Gastrocnemius medialis (tissue), 4 donors: Measurements from ENCODE around the gene CHSY1. TPM values are rescaled to one million over a fixed set of nuclear protein-coding genes. Genes with fewer than 3 reads are reported as not detected.

ENCODE experiments used
- ATAC-seq, 2 donors: fragments of 150-250 bp; one replicate each; pipeline ENCODE4 v1.9.1; 2016
- DNase-seq, 2 donors: peaks; one replicate each; pipeline ENCODE4 v3.0.0-alpha.2; 2019
- H3K27ac ChIP-seq, 4 donors: fragments of 200-600 bp; sonication (generic); 1 replicate in 1 of 4; 2 replicates in 3 of 4; pipeline ENCODE4 v1.5.1; 2016 to 2018; ENCODE audit warnings: mild to moderate bottlenecking in 2 of 4, moderate library complexity in 1 of 4
- H3K27me3 ChIP-seq, 3 donors: fragments of 200-600 bp; sonication (generic) in 2 of 3; 1 replicate in 1 of 3; 2 replicates in 2 of 3; pipeline versions ENCODE4 v1.5.1 to v1.6.0; 2016 to 2019; ENCODE audit warnings: mild to moderate bottlenecking in 1 of 3, moderate library complexity in 1 of 3
- H3K36me3 ChIP-seq, 2 donors: fragments of 200-600 bp; sonication (generic) in 1 of 2; one replicate each; pipeline ENCODE4 v1.5.1; 2017 to 2018
- H3K4me1 ChIP-seq, 2 donors: fragments of 200-600 bp; sonication (generic) in 1 of 2; one replicate each; pipeline ENCODE4 v1.5.1; 2016 to 2017; ENCODE audit warnings: mild to moderate bottlenecking in 2 of 2
- H3K4me3 ChIP-seq, 4 donors: fragments of 200-600 bp; sonication (generic) in 3 of 4; 1 replicate in 1 of 4; 2 replicates in 3 of 4; pipeline ENCODE4 v1.5.1; 2016 to 2019; ENCODE audit warnings: mild to moderate bottlenecking in 2 of 4
- H3K9me3 ChIP-seq, 3 donors: fragments of 200-600 bp; sonication (generic) in 2 of 3; 1 replicate in 1 of 3; 2 replicates in 2 of 3; pipeline ENCODE4 v1.5.1; 2016 to 2019
- POLR2A ChIP-seq, 2 donors: fragments of 450-650 bp; IDR thresholded peaks; one replicate each; pipeline ENCODE4 v1.6.1; 2017; ENCODE audit warnings: antibody characterized with exemption in 2 of 2, mild to moderate bottlenecking in 2 of 2, moderate library complexity in 2 of 2
- in situ Hi-C, 4 donors: fragments of 200-750 bp; cut with MboI; loops; one replicate each; pipeline versions ENCODE4 v1.15.0 to v1.8.0; 2017; ENCODE audit warnings: low sequenced_read_pairs in 4 of 4
- intact Hi-C: fragments of 100-400 bp; cut with DNase I; formaldehyde crosslinking; loops from one replicate; pipeline ENCODE4 v1.15.1; 2023; ENCODE audit warnings: low total_unique reads
- total RNA-seq, 4 donors: library from RNA; depleted of rRNA; stranded (reverse); fragments of >200 nt; gene quantifications; one replicate each; pipeline versions ENCODE4 v1.1.0 to v1.2.3, GENCODE V29; 2016
- TF ChIP-seq, protein P1 (sequence below), 5 experiments: fragments of 450-650 bp in 3 of 5; fragments of 200-600 bp in 2 of 5; sonication (generic) in 2 of 5; IDR thresholded peaks in 4 of 5; conservative IDR thresholded peaks in 1 of 5; 1 replicate in 4 of 5; 2 replicates in 1 of 5; pipeline ENCODE4 v1.5.1; 2016 to 2019; ENCODE audit warnings: antibody characterized with exemption in 5 of 5, mild to moderate bottlenecking in 3 of 5, moderate library complexity in 3 of 5

The CHSY1 gene
- total RNA-seq, 4 donors from 2014 or later, result 4.6 to 8.3 (median 7.1) TPM

DNA sequence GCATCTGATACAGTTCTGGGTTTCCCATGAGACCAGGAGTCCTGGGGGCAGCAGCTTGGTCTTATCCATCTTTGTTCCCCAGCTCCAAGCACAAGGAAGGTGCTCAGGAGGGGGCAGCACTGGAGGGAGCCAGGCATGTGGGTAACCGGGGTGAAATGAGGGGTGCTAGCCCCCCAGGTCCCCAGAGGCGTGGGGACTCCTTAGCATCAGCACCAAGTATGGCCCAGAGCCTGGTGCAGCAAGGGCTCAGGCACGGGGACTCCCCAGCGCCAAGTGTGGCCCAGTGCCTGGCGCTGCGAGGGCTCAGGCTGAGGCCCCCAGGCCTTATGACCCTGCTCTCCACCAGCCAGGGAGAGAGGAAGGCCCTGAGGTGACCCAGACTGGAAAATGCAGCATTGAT, 94.1 kb downstream of the CHSY1 start:
- Histone ChIP-seq H3K27ac (no peak overlapping the region), H3K36me3 (no peaks in the 10 kb centered on the region), H3K9me3 (no peaks in the 10 kb centered on the region), H3K27me3 (no peaks in the 10 kb centered on the region), H3K4me1 (peaks cover 1 to 5% of the 10 kb centered on the region in 2 donors), H3K4me3 (no peak overlapping the region)
- TF ChIP-seq POLR2A (IDR thresholded peaks at IDR 0.05), result no peak
- TF ChIP-seq, protein P1, sequence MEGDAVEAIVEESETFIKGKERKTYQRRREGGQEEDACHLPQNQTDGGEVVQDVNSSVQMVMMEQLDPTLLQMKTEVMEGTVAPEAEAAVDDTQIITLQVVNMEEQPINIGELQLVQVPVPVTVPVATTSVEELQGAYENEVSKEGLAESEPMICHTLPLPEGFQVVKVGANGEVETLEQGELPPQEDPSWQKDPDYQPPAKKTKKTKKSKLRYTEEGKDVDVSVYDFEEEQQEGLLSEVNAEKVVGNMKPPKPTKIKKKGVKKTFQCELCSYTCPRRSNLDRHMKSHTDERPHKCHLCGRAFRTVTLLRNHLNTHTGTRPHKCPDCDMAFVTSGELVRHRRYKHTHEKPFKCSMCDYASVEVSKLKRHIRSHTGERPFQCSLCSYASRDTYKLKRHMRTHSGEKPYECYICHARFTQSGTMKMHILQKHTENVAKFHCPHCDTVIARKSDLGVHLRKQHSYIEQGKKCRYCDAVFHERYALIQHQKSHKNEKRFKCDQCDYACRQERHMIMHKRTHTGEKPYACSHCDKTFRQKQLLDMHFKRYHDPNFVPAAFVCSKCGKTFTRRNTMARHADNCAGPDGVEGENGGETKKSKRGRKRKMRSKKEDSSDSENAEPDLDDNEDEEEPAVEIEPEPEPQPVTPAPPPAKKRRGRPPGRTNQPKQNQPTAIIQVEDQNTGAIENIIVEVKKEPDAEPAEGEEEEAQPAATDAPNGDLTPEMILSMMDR (IDR thresholded peaks at IDR 0.05 in 4 of 5, conservative IDR thresholded peaks at IDR 0.05 in 1 of 5), result no peak
- ATAC-seq (no peak), DNase-seq (no peak)
- in situ Hi-C loops (no loop called here), intact Hi-C loops (no loop called here)

DNA sequence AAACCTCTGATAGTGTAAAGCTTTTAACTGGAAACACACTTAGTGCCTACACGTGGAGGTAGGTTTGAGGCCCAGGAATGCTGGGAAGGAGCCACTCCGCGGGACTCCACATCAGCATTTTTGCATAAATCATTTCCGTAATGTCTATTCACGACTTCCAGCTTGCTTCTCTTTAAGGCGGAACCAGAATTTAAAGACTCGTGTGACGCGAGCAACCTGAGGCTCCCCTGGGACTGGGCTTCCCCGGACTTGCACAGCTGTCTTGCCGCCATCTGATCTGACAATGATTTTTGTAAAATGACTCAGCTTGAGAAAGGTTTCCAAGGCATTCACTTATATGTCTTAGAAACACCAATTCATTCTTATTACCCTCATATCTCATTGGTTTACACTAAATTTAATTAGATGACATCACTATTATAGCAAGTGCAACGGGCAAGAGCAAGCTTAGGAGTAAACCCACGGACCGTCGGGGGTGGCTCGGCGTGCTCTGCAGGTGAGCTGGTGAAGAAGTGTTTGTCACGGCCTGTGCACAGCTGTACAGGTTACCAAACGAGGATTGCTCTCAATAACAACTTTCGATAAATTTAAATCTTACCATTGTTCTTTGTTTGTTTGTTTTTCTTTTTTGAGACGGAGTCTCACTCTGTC, 95.2 kb downstream of the CHSY1 start:
- Histone ChIP-seq H3K27ac (no peak overlapping the region), H3K9me3 (no peaks in the 10 kb centered on the region), H3K27me3 (no peaks in the 10 kb centered on the region), H3K4me1 (no peaks in the 10 kb centered on the region), H3K4me3 (no peak overlapping the region), H3K36me3 (no peaks in the 10 kb centered on the region)
- DNase-seq (no peak), ATAC-seq (no peak)
- in situ Hi-C loops, result no loop called here
- no peak for TF ChIP-seq POLR2A (IDR thresholded peaks at IDR 0.05)
- TF ChIP-seq, protein P1 (IDR thresholded peaks at IDR 0.05 in 4 of 5, conservative IDR thresholded peaks at IDR 0.05 in 1 of 5), result no peak
- intact Hi-C loops, result no loop called here

DNA sequence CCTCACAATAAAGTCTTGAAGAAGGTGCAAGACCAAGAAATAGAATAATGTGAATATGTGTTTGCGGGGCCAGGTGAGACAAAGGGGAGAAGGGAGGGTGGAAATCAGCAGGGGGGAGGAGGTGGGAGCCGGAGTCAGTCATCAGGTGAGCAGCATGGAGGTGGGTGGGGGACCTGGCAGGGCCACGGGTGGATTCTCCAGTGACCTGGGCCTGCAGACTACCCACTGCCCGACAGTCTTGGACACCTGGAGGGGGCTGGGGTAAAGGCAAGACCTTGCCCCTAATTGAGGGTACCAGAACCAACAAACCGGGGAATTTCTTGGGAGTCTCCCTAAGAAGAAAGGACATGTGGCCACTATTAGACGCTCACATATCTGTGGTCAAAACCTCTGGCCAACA, 95.8 kb downstream of the CHSY1 start:
- Histone ChIP-seq H3K9me3 (no peaks in the 10 kb centered on the region), H3K4me3 (no peak overlapping the region), H3K27me3 (no peaks in the 10 kb centered on the region), H3K4me1 (no peaks in the 10 kb centered on the region), H3K36me3 (no peaks in the 10 kb centered on the region), H3K27ac (no peak overlapping the region)
- TF ChIP-seq, protein P1 (IDR thresholded peaks at IDR 0.05 in 4 of 5, conservative IDR thresholded peaks at IDR 0.05 in 1 of 5), result no peak
- no peak for TF ChIP-seq POLR2A (IDR thresholded peaks at IDR 0.05)
- no peak for DNase-seq
- intact Hi-C loops, result no loop called here
- in situ Hi-C loops, result no loop called here
- no peak for ATAC-seq

DNA sequence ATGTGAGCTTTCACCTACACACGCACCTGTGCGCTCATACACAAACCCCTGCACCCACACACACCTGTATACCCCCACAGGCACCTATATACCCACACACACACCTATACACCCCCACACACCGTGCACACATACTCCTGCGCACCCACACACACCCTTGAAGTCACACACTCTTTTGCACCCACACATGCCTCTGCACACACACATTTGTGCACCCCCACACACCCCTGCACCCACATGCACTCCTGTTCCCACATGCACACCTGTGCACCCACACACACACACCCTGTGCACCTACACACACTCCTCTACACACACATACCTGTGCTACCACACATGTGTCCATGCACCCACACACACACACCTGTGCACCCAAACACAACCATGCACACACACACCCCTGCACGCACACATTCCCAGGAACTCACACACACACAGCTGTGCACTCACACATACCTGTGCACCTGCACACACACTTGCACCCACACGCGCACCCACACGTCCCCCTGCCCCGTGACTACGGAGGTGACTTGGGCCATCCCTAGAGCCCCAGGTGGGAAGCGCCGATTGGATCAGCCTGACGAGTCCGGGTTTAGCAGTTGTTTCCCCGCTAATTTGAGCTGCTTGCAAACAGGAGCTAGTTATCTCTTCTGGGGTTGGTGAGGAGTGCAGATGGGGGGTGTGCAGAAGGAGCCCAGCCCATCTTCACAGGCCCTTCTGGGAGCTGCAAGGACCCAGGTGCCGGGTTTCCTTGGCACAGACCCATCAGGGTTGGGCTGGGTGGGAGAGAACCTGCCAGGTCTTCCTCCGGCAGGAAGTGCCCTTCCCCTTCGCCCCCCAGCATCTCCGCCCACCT, 97.8 kb downstream of the CHSY1 start:
- no peak for TF ChIP-seq POLR2A (IDR thresholded peaks at IDR 0.05)
- TF ChIP-seq, protein P1 (IDR thresholded peaks at IDR 0.05 in 4 of 5, conservative IDR thresholded peaks at IDR 0.05 in 1 of 5), result no peak
- Histone ChIP-seq H3K27me3 (no peaks in the 10 kb centered on the region), H3K9me3 (no peaks in the 10 kb centered on the region), H3K36me3 (no peaks in the 10 kb centered on the region), H3K4me3 (no peak overlapping the region), H3K27ac (no peak overlapping the region), H3K4me1 (no peaks in the 10 kb centered on the region)
- DNase-seq (no peak), ATAC-seq (no peak)
- in situ Hi-C loops (no loop called here), intact Hi-C loops (no loop called here)
